ENCODE data around the gene LTA4H.

The LTA4H gene

DNA sequence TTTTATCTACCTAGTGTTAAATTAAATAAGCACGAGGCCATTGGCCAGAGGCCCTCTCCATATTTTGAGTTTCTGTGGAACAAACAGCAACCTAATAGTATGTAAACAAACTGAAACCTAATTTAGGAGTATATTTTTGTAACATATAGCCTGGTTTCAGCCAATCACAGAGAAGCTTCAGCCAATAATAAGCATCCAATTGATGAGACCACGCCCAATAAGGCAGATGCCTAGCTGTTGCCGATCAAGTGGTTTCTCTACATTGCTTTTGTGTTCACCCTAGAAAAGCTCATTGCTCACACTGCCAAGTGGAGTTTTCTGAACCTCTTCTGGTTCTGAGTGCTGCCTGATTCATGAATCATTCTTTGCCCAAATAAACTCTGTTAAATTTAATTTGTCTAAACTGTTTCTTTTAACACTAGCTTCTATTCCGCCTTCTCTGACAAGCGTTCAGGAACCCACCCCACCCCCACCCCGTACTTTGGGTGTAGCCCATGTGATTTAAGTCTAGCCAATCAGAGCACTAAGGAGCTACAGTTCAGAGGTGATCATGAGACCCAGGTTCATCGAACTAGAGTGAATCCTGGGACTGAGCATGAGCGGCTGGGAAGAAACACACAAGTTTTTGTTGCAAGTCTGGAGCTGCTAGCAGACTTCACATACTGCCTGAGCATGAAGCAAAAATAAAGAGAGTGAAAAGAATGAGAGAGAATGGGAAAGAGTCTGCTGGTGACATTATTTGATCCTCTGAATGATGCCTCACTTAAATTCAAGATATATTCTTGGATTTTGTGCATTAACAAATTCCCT lies 21.5 kb upstream of the LTA4H start:
- Histone ChIP-seq H3K36me3 (ENCODE audit: insufficient read depth, low read length) (no peaks in the 10 kb centered on the region), H3K4me3 (ENCODE audit: low read length) (no peak overlapping the region), H3K9me3 (ENCODE audit: insufficient read depth, low read depth, low read length) (no peaks in the 10 kb centered on the region), H3K27me3 (ENCODE audit: insufficient read depth, low read length) (no peaks in the 10 kb centered on the region), H3K27ac (ENCODE audit: low read depth, low read length) (no peak overlapping the region), H3K4me1 (ENCODE audit: insufficient read depth, low read length) (no peaks in the 10 kb centered on the region), H3K9ac (ENCODE audit: low read depth, low read length) (no peak overlapping the region)
- WGBS = 89% methylated on average over 7 of the region's 8 CpGs

DNA sequence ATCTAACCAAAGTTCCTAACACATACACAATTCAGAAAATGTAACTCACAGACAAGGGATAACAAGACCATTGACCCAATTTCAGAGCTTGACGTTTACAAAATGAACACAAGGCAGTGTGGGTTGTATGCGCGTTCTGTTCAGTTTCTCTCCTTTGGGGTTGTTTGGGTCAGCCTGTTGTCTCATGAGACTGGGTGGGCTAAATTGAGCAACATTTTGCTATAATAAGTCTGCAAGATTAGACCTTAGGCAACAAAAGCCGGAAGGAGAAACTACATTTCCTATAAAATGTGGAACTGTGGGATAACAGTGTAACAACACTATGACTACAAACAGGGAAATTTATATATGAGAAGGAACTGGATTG lies 18.8 kb upstream of the LTA4H start:
- Histone ChIP-seq H3K9me3 (ENCODE audit: insufficient read depth, low read depth, low read length) (peaks cover 4% of the 10 kb centered on the region; the same call in 1 of the 2 replicates), H3K4me3 (ENCODE audit: low read length) (no peak overlapping the region), H3K36me3 (ENCODE audit: insufficient read depth, low read length) (no peaks in the 10 kb centered on the region), H3K27me3 (ENCODE audit: insufficient read depth, low read length) (no peaks in the 10 kb centered on the region), H3K4me1 (ENCODE audit: insufficient read depth, low read length) (no peaks in the 10 kb centered on the region), H3K9ac (ENCODE audit: low read depth, low read length) (no peak overlapping the region), H3K27ac (ENCODE audit: low read depth, low read length) (no peak overlapping the region)
- 96% methylated on average over 3 of the region's 4 CpGs for WGBS

DNA sequence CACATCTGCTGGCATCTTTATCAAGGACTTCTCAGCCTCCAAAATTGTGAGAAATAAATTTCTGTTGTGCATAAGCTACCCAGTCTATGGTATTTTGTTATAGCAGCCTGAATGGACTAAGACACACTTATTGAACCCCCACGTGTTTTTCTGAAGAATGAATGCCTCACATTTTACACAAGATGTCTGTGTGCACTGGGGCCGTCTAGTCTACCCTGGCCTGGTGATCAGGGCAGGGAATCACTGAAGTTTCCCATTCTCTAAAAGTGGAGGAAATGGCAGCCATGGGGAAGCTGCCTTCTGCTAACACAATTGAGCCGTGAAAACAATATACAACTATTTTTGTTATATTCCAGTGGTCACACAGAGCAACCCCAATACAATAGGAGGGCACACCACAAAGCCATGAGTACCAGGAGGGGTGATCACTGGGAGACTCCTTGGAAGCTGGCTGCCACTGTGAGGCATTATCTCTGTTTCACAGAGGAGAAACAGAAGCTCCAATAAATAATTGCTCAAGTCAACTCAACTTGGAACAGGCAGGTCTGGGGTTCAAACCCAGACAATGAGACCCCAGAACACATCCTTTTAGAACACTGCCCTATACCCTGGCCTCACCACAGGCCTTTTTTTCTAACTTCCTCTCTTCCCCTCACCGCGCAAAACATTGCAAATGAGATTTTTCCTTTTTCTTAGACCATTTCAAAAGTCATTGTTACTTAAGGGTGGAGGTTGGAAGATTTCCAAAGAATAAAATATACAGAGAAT lies 18.3 kb upstream of the LTA4H start:
- Histone ChIP-seq H3K9ac (ENCODE audit: low read depth, low read length) (no peak overlapping the region), H3K27ac (ENCODE audit: low read depth, low read length) (no peak overlapping the region), H3K4me3 (ENCODE audit: low read length) (no peak overlapping the region), H3K36me3 (ENCODE audit: insufficient read depth, low read length) (no peaks in the 10 kb centered on the region), H3K4me1 (ENCODE audit: insufficient read depth, low read length) (no peaks in the 10 kb centered on the region), H3K27me3 (ENCODE audit: insufficient read depth, low read length) (no peaks in the 10 kb centered on the region), H3K9me3 (ENCODE audit: insufficient read depth, low read depth, low read length) (peaks cover 4% of the 10 kb centered on the region; the same call in 1 of the 2 replicates)
- 95% methylated on average over 5 of the region's 5 CpGs for WGBS

DNA sequence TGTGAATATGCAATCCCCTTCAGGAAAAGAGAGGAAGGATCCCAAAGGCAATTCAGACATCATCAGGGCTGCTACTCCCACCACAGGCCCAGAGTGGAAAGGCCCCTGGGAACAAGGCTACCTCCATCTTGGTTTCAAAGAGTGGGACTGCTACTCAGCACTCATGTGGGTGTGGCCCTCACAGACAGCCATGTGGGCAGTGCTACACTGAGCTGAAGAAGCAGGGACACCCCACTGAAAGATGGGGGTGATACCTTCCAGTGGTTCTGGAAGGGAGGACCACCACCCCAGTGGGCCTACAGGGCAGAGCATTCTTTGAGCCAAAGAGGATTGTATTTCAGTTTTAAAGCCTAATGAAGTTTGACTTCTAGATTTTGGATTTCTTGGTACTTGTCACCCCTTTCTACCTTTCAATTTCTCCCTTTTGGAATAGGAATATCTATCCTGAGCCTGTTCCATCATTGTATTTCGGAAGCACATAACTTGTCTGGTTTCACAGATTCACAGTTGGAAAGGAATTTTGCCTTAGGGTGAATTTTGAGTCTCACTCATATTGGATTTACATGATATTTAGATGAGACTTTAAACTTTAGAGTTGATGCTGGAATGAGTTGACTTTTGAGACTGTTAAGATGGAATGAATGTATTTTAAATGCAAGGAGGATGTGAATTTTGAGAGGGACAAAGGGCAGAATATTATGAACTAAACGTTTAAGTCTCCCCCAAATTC lies 16.5 kb upstream of the LTA4H start:
- 95% methylated on average over 1 of the region's 2 CpGs for WGBS
- no peaks in the 10 kb centered on the region for H3K27me3 ChIP-seq (ENCODE audit: insufficient read depth, low read length)

DNA sequence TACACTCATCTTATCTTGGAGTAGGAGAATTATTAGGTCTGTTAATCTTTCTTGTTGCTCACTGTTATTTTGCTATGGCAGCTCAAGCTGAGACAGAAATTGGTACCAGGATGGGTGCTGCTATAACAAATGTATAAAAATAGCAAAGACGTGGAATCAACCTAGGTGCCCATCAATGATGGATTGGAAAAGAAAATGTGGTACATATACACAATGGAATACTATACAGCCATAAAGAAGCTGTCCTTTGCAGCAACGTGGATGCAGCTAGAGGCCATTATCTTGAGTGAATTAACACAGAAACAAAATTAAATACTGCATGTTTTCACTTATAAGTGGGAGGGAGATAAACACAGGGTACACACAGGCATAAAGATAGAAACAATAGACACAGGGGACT lies 14.8 kb upstream of the LTA4H start:
- Histone ChIP-seq H3K27ac (ENCODE audit: low read depth, low read length) (no peak overlapping the region), H3K4me1 (ENCODE audit: insufficient read depth, low read length) (no peaks in the 10 kb centered on the region), H3K9ac (ENCODE audit: low read depth, low read length) (no peak overlapping the region), H3K9me3 (ENCODE audit: insufficient read depth, low read depth, low read length) (peaks cover 4% of the 10 kb centered on the region; the same call in 1 of the 2 replicates), H3K4me3 (ENCODE audit: low read length) (no peak overlapping the region), H3K27me3 (ENCODE audit: insufficient read depth, low read length) (no peaks in the 10 kb centered on the region), H3K36me3 (ENCODE audit: insufficient read depth, low read length) (no peaks in the 10 kb centered on the region)
- WGBS = no CpG with 5 or more reads among the region's 2 CpGs

More for the DNA sequence above, 16.5 kb upstream of the LTA4H start:
- Histone ChIP-seq H3K4me3 (ENCODE audit: low read length) (no peak overlapping the region), H3K9ac (ENCODE audit: low read depth, low read length) (no peak overlapping the region), H3K27ac (ENCODE audit: low read depth, low read length) (no peak overlapping the region), H3K36me3 (ENCODE audit: insufficient read depth, low read length) (no peaks in the 10 kb centered on the region), H3K9me3 (ENCODE audit: insufficient read depth, low read depth, low read length) (peaks cover 4% of the 10 kb centered on the region; the same call in 1 of the 2 replicates), H3K4me1 (ENCODE audit: insufficient read depth, low read length) (no peaks in the 10 kb centered on the region)

DNA sequence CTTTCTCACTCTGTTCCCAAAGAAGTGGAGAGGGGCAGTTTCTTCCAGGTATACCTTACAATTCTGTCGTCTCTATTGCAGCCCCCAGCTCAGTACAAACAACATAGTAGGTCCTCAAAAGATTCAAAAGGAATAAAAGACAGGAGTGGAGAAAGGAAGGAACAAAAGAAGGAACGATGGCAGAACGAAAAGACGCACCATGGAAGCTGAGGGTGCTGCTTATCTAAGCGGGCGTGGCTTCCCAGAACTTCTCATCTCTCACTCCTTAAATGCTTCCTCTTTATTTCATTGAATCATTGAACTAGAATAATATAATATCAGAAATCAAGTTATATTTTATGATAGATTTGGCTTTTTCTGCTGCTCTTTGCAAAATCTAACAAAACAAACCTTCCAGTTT lies 13.7 kb upstream of the LTA4H start:
- H3K27me3 ChIP-seq (ENCODE audit: insufficient read depth, low read length) = no peaks in the 10 kb centered on the region
- H3K4me3 ChIP-seq (ENCODE audit: low read length) = no peak overlapping the region
- H3K27ac ChIP-seq (ENCODE audit: low read depth, low read length) = no peak overlapping the region
- 93% methylated on average over 6 of the region's 6 CpGs for WGBS
- H3K4me1 ChIP-seq (ENCODE audit: insufficient read depth, low read length) = no peaks in the 10 kb centered on the region
- H3K36me3 ChIP-seq (ENCODE audit: insufficient read depth, low read length) = no peaks in the 10 kb centered on the region
- peaks cover 4% of the 10 kb centered on the region; the same call in 1 of the 2 replicates for H3K9me3 ChIP-seq (ENCODE audit: insufficient read depth, low read depth, low read length)
- H3K9ac ChIP-seq (ENCODE audit: low read depth, low read length) = no peak overlapping the region

DNA sequence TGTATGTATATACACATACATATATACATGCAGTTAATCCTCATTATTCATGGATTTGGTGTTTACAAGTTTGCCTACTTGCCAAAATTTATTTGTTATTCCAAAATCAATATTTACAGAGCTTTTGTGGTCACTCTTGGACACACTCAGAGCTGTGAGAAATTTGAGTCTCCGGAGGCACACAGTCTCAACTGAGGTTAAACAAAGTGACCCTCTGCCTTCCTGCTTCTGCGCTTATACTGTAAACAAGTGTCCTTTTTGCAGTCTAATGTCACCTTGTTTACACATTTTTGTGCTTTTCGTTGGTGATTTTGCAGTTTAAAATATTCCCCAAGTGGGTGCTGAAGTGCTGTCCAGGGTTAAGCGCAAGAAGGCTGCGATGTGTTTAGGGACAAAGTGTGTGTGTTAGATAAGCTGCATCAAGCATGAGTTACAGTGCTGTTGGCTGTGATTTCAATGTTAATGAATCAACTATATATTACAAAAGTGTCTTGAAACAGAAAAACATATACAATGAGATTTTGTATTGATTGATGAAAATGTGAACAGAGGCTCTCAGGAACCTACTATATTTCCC lies 13.1 kb upstream of the LTA4H start:
- 87% methylated on average over 5 of the region's 5 CpGs for WGBS
- no peaks in the 10 kb centered on the region for H3K27me3 ChIP-seq (ENCODE audit: insufficient read depth, low read length)
- H3K36me3 ChIP-seq (ENCODE audit: insufficient read depth, low read length) = no peaks in the 10 kb centered on the region
- no peak overlapping the region for H3K4me3 ChIP-seq (ENCODE audit: low read length)
- H3K9ac ChIP-seq (ENCODE audit: low read depth, low read length) = no peak overlapping the region
- no peak overlapping the region for H3K27ac ChIP-seq (ENCODE audit: low read depth, low read length)
- no peaks in the 10 kb centered on the region for H3K4me1 ChIP-seq (ENCODE audit: insufficient read depth, low read length)
- peaks cover 4% of the 10 kb centered on the region; the same call in 1 of the 2 replicates for H3K9me3 ChIP-seq (ENCODE audit: insufficient read depth, low read depth, low read length)

DNA sequence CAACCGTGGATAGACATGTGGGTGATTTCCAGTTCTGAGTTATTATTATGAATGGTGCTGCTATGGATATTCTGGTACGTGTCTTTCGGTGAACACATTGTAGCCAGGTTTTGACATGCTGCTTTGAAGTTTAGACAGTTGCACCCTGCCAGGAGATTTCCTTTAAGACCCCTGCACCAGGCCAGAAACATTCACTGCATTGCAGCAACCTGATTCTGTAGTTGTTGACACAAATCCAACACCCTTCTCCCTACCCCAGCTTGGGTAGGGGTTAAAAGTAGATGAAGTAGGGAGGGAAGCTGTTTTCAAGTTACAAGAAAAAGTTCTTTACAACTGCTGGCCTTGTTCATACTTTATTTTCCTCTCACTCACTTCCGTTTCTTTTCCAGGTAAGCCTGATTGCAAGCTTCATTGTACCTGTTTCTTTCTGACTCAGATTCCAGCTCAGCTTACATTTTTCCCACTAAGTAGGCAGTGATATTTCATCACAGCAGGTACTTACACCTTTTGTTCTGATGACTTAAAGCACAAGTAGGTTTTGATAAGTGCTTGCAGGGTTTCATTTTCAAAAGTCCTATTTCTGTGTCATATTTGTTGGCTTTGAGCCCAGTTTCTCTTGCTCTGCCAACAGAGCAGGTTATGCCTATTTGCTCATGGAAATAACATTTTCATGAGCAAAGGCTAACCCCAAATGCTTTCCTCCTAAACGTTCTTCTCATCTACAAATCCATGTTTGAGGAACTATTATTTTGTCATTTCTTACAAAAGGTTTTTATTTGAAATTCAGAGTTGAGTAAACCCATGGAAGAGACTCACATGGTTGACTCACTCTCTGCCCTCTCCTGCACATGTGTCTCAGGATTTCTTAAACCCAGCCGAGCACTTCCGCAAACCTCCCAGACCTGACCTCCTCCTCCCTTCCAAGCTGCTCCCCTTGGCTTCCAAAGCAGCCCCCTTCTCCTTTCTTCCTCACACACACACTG lies 12.1 kb upstream of the LTA4H start:
- H3K27ac ChIP-seq (ENCODE audit: low read depth, low read length) = no peak overlapping the region
- H3K36me3 ChIP-seq (ENCODE audit: insufficient read depth, low read length) = no peaks in the 10 kb centered on the region
- peaks cover 4% of the 10 kb centered on the region; the same call in 1 of the 2 replicates for H3K9me3 ChIP-seq (ENCODE audit: insufficient read depth, low read depth, low read length)
- no peak overlapping the region for H3K9ac ChIP-seq (ENCODE audit: low read depth, low read length)
- 90% methylated on average over 7 of the region's 7 CpGs for WGBS
- H3K4me1 ChIP-seq (ENCODE audit: insufficient read depth, low read length) = no peaks in the 10 kb centered on the region
- H3K4me3 ChIP-seq (ENCODE audit: low read length) = no peak overlapping the region
- H3K27me3 ChIP-seq (ENCODE audit: insufficient read depth, low read length) = no peaks in the 10 kb centered on the region

DNA sequence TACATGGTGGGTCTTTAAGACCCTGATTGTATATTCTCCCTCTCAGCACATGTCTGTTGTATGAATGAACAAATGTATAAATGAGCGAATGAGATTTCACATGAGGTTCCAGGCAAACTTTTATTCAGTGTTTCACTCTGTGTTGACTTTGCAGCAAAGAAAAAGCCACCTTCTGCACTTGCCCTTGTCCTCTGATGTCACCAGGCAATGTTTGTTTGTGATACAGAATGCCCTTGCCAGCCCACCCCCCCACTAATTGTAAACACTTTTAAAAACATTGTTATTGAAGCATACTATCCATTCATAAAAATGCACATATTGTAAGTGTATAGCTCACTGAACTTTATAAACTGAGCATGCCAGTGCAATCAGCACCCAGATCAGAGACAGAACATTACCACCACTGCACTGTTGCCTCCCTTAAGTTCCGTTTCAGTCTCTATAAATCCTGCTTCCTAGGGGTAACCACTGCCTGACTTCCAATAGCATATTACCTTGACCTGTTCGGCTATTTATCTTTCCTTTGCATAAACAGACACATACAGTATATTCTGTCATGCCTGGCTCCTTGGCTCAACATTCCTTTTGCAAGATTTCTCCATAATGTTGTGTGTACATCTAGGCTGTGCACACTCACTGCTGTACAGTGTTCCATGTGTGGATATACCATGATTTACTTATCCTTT lies 11.3 kb upstream of the LTA4H start:
- H3K9me3 ChIP-seq (ENCODE audit: insufficient read depth, low read depth, low read length) = peaks cover 4% of the 10 kb centered on the region; the same call in 1 of the 2 replicates
- no peak overlapping the region for H3K27ac ChIP-seq (ENCODE audit: low read depth, low read length)
- H3K9ac ChIP-seq (ENCODE audit: low read depth, low read length) = no peak overlapping the region
- H3K4me3 ChIP-seq (ENCODE audit: low read length) = no peak overlapping the region
- H3K27me3 ChIP-seq (ENCODE audit: insufficient read depth, low read length) = no peaks in the 10 kb centered on the region
- no peaks in the 10 kb centered on the region for H3K4me1 ChIP-seq (ENCODE audit: insufficient read depth, low read length)
- H3K36me3 ChIP-seq (ENCODE audit: insufficient read depth, low read length) = no peaks in the 10 kb centered on the region
- 93% methylated on average over 3 of the region's 3 CpGs for WGBS

Measured in HUES64 (cell line).